Ectodermal cell (in vitro differentiated cells): ENCODE results near the gene HTR6.

ENCODE experiments used
- H3K27ac ChIP-seq: 2 replicates; pipeline ENCODE4 v1.7.0; 2013; ENCODE audit warnings: mild to moderate bottlenecking, low read depth, low read length; ENCODE audit not compliant: insufficient read depth, poor library complexity, severe bottlenecking
- H3K27me3 ChIP-seq: 2 replicates; pipeline ENCODE4 v1.7.0; 2013; ENCODE audit warnings: mild to moderate bottlenecking, low read length; ENCODE audit not compliant: insufficient read depth, control insufficient read depth, poor library complexity, severe bottlenecking
- H3K36me3 ChIP-seq: one replicate; pipeline ENCODE4 v1.7.0; 2013; ENCODE audit warnings: low read length; ENCODE audit not compliant: control insufficient read depth, insufficient read depth
- H3K4me1 ChIP-seq: one replicate; pipeline ENCODE4 v1.7.0; 2013; ENCODE audit warnings: low read length; ENCODE audit not compliant: control insufficient read depth, insufficient read depth
- H3K4me3 ChIP-seq: 2 replicates; pipeline ENCODE4 v1.7.0; 2013; ENCODE audit warnings: low read depth, low read length, control low read depth; ENCODE audit not compliant: insufficient read depth
- H3K9me3 ChIP-seq: 2 replicates; pipeline ENCODE4 v1.7.0; 2013; ENCODE audit warnings: mild to moderate bottlenecking, low read length, moderate library complexity; ENCODE audit not compliant: control insufficient read depth
- whole genome bisulfite sequencing, 2 experiments: methylation state at CpG; one replicate each; pipeline ENCODE4 v1.1.7; 2013; ENCODE audit warnings: missing lambda C conversion rate in 2 of 2; 5-methylcytosine and 5-hydroxymethylcytosine counted together

The HTR6 gene

DNA sequence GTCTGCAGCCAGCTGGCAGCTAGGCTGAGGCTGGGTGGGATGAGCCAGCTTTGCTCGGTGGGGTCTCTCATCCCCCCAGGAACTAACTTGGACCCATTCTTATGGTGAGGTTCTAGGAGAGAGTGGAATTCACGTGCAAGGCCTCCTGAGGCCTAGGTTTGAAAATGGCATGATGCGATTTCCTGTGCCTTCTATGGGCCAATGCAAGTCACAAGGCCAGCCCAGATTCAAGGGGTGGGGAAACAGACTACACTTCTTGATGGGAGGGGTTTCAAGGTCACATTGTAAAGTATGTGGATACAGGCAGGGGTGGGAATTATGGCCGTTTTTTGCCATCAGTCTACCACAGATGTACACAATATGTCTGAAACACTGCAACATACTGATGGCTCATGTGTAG lies 48.3 kb downstream of the HTR6 start:
- 59 to 67% methylated on average over 4 of the region's 4 CpGs for WGBS, 2 experiments
- no peaks in the 10 kb centered on the region for H3K9me3 ChIP-seq
- peaks cover 7% of the 10 kb centered on the region for H3K4me1 ChIP-seq
- H3K36me3 ChIP-seq: no peaks in the 10 kb centered on the region
- H3K27ac ChIP-seq: no peak overlapping the region
- H3K4me3 ChIP-seq: no peak overlapping the region
- H3K27me3 ChIP-seq: no peaks in the 10 kb centered on the region

DNA sequence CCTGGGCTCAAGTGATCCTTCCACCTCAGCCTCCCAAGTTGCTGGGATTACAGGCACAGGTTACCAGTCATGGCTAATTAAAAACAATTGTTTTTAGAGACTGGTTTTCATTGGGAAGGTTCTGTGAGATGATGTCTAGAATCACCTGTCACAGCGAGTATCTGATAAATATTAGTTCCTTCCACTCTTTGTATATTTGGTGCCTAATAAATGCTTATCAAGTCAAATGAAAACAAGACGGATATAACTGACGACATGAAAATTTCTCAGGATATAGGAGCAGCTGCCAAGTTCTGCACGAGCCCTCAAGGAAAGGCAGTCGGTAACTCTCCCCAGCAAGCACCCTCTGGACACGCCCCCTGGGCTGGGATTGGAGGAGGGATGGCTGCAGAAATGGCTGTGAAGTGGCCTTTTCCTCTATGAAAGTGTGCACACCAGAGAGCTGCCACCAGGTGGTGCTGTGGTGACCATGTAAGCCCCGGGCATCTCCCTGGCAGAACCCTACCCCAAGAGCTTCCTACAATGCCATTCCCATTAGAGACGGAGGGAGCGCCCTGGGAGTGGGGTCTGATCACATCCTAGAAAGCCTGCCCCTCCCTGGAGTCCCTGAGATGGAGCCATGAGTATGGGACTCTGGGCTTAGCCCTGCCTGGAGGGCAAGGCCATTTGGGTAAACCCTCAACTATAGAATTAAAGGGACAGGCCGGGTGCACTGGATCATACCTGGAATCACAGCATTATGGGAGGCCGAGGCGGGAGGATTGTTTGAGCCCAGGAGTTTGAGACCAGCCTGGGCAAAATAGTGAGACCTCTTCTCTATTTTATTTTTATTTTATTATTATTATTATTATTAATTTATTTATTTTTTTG lies 50.9 kb downstream of the HTR6 start:
- Histone ChIP-seq H3K27me3 (no peaks in the 10 kb centered on the region), H3K9me3 (no peaks in the 10 kb centered on the region), H3K4me1 (no peaks in the 10 kb centered on the region), H3K4me3 (no peak overlapping the region), H3K27ac (no peak overlapping the region), H3K36me3 (no peaks in the 10 kb centered on the region)
- WGBS, 2 experiments: 34 to 38% methylated on average over 12 of the region's 12 CpGs

DNA sequence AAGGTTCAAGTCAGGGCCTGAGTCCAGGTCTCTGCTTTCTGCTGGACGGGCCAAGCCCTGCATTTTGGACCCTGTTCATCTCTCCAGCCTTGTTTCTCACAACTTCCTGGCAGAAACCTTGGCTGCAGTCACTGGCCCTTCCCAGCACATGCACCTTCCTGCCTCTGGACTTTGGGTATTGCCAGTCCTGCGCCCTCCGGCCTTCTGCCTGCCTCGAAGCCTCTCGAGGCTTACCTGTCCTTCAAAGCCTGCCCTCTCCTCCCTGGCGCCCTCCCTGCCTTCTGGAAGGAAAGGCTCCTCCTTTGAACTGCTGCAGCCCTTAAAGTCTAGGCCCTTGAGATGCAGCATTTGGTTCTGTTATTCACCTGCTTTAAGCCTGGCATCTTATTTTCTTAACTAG lies 52.8 kb downstream of the HTR6 start:
- H3K9me3 ChIP-seq: no peaks in the 10 kb centered on the region
- H3K36me3 ChIP-seq: no peaks in the 10 kb centered on the region
- H3K4me1 ChIP-seq: no peaks in the 10 kb centered on the region
- H3K27me3 ChIP-seq: no peaks in the 10 kb centered on the region
- no peak overlapping the region for H3K27ac ChIP-seq
- WGBS, 2 experiments: 89 to 90% methylated on average over 6 of the region's 6 CpGs
- H3K4me3 ChIP-seq: no peak overlapping the region

DNA sequence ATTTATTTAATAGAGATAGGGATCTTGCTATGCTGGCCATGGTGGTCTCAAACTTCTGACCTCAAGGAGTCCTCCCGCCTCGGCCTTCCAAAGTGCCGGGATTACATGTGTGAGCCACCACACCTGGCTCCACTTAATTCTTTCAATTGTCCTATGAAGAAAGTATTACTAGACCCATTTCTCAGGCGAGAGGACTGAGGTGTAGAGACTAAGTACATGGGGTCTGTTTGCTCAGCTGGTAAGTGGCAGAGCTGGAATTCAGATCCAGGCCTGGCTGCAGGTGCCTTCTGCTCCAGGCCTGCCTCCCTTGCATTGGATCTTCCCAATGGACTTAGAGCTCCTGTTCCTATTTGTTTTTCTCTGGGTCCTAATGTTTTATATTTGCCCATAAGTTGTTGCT lies 55.5 kb downstream of the HTR6 start:
- Histone ChIP-seq H3K36me3 (no peaks in the 10 kb centered on the region), H3K9me3 (no peaks in the 10 kb centered on the region), H3K4me1 (no peaks in the 10 kb centered on the region), H3K27ac (no peak overlapping the region), H3K27me3 (no peaks in the 10 kb centered on the region), H3K4me3 (no peak overlapping the region)
- WGBS, 2 experiments: 95 to 97% methylated on average over 4 of the region's 4 CpGs

- Histone ChIP-seq H3K27me3 (no peaks in the 10 kb centered on the region), H3K4me3 (no peak overlapping the region), H3K36me3 (no peaks in the 10 kb centered on the region), H3K27ac (no peak overlapping the region), H3K9me3 (no peaks in the 10 kb centered on the region), H3K4me1 (no peaks in the 10 kb centered on the region)
- 60 to 67% methylated on average over 4 of the region's 4 CpGs for WGBS, 2 experiments
These were observed 56.3 kb downstream of the HTR6 start for GRCh38 chr1:19720973-19721372.

GRCh38 chr1:19723874-19724273 lies 59.2 kb downstream of the HTR6 start:
- H3K9me3 ChIP-seq: no peaks in the 10 kb centered on the region
- no peaks in the 10 kb centered on the region for H3K4me1 ChIP-seq
- H3K27me3 ChIP-seq: no peaks in the 10 kb centered on the region
- 53 to 55% methylated on average over 4 of the region's 4 CpGs for WGBS, 2 experiments
- no peak overlapping the region for H3K4me3 ChIP-seq
- H3K36me3 ChIP-seq: no peaks in the 10 kb centered on the region
- no peak overlapping the region for H3K27ac ChIP-seq

GRCh38 chr1:19725606-19726005 lies 60.9 kb downstream of the HTR6 start:
- H3K27ac ChIP-seq: no peak overlapping the region
- no peaks in the 10 kb centered on the region for H3K27me3 ChIP-seq
- 95 to 97% methylated on average over 9 of the region's 9 CpGs for WGBS, 2 experiments
- H3K4me1 ChIP-seq: no peaks in the 10 kb centered on the region
- H3K9me3 ChIP-seq: no peaks in the 10 kb centered on the region
- H3K36me3 ChIP-seq: no peaks in the 10 kb centered on the region
- H3K4me3 ChIP-seq: no peak overlapping the region

GRCh38 chr1:19728413-19729145 lies 63.9 kb downstream of the HTR6 start:
- no peaks in the 10 kb centered on the region for H3K4me1 ChIP-seq
- no peak overlapping the region for H3K27ac ChIP-seq
- H3K9me3 ChIP-seq: no peaks in the 10 kb centered on the region
- 92 to 95% methylated on average over 5 of the region's 5 CpGs for WGBS, 2 experiments
- H3K4me3 ChIP-seq: no peak overlapping the region
- H3K27me3 ChIP-seq: no peaks in the 10 kb centered on the region
- no peaks in the 10 kb centered on the region for H3K36me3 ChIP-seq

DNA sequence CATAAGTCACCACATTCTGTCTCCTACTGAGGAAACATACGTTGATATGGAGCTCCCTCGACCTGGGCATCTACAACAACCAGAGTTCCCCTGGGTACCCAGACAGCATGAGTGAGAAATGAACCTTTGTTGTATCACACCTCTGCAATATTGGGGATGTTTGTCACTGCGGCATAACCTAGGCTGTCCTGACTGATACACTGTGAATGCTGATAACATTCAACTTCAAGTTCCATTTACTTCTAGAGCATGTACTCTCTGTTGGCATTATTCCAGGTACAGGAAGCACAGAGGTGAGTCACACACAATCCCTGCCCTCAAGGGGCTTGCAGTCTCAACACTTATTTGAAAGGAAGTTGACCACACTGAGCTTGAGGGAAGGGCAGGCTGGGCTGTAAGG lies 65.6 kb downstream of the HTR6 start:
- WGBS, 2 experiments: 95 to 97% methylated on average over 3 of the region's 3 CpGs
- H3K9me3 ChIP-seq: no peaks in the 10 kb centered on the region
- H3K36me3 ChIP-seq: no peaks in the 10 kb centered on the region
- no peak overlapping the region for H3K4me3 ChIP-seq
- H3K27ac ChIP-seq: no peak overlapping the region
- H3K4me1 ChIP-seq: no peaks in the 10 kb centered on the region
- no peaks in the 10 kb centered on the region for H3K27me3 ChIP-seq
